Fibroblast of the aortic adventitia (primary cell): ENCODE results near the gene POSTN. TPM values are rescaled to one million over a fixed set of nuclear protein-coding genes. Genes with fewer than 3 reads are reported as not detected.

ENCODE experiments used
- DNase-seq: peaks from one replicate; pipeline ENCODE4 v3.0.0-alpha.2; 2010; ENCODE audit warnings: low read depth
- H3K4me3 ChIP-seq: 2 replicates; pipeline ENCODE4 v1.5.1; 2011; ENCODE audit warnings: low read depth, mild to moderate bottlenecking, control low read depth, low read length, moderate library complexity
- total RNA-seq: library from RNA; depleted of rRNA; stranded (reverse); fragments of >200 nt; gene quantifications from 2 replicates; pipeline ENCODE4 v1.2.3, GENCODE V29; 2012; ENCODE audit warnings: low replicate concordance
- TF ChIP-seq, protein P1 (sequence below): IDR thresholded peaks from 2 replicates; pipeline ENCODE4 v1.5.1; 2011; ENCODE audit warnings: mild to moderate bottlenecking, low read length, control low read depth, inconsistent platforms; ENCODE audit not compliant: insufficient read depth

The POSTN gene
- total RNA-seq, 1 donor, result 136 TPM

DNA sequence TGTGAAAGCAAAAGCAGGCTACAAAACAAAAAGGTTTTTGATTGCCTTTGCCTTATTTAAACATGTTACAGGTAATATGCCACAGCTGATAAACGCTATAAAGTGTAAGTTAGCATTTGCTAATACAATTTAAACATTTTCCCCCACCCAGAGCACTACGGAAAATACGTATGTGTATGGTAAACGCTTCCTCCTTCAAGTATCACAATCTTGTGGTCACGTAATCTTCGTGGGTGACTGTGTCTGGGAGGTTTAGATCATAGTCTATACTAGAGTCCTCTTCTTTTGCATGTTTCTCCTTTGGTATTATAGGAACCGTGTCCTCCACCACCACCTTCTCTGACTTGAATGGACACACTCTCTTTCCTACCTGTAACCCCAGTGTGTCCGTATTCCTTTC is 38.1 kb upstream of the POSTN start:
- DNase-seq, result no peak
- TF ChIP-seq, protein P1, sequence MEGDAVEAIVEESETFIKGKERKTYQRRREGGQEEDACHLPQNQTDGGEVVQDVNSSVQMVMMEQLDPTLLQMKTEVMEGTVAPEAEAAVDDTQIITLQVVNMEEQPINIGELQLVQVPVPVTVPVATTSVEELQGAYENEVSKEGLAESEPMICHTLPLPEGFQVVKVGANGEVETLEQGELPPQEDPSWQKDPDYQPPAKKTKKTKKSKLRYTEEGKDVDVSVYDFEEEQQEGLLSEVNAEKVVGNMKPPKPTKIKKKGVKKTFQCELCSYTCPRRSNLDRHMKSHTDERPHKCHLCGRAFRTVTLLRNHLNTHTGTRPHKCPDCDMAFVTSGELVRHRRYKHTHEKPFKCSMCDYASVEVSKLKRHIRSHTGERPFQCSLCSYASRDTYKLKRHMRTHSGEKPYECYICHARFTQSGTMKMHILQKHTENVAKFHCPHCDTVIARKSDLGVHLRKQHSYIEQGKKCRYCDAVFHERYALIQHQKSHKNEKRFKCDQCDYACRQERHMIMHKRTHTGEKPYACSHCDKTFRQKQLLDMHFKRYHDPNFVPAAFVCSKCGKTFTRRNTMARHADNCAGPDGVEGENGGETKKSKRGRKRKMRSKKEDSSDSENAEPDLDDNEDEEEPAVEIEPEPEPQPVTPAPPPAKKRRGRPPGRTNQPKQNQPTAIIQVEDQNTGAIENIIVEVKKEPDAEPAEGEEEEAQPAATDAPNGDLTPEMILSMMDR, result no peak
- H3K4me3 ChIP-seq, result no peak overlapping the region

DNA sequence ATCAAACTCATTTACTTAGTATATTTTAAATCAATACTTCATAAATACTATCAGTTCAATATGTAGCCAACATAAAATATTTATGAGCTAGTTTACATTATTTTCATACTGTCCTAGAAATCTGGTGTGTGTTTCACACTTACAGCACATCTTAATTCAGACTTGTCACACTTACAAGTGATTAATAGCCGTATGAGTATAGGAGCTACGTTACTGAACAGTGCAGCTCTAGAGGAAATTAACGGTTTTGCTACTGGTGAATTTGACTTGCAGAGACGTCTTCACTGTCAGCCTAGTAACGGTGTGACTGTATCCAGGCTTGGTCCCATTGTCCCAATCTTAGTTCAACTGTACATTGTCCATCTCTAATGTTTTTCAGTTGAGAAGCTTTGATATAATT is 33.7 kb upstream of the POSTN start:
- TF ChIP-seq, protein P1, result no peak
- H3K4me3 ChIP-seq, result no peak overlapping the region
- DNase-seq, result no peak

DNA sequence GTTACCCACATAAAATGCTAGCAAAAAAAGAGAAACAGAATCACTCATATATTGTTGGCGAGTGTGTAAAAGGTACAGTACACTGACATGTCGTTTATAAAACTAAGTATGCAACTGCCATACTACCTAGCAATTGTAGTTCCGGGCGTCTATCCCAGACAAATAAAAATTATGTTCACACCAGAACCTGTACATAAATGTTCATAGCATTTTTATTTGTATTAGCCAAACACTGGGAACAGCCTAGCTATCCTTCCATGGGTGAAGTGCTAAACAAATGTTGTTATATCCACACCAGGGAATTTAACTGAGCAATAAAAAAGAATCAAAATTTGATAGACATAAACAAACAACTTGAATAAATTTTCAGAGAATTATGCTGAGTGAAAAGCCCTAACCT is 28.9 kb upstream of the POSTN start:
- no peak for DNase-seq
- H3K4me3 ChIP-seq, result no peak overlapping the region
- TF ChIP-seq, protein P1, result no peak

DNA sequence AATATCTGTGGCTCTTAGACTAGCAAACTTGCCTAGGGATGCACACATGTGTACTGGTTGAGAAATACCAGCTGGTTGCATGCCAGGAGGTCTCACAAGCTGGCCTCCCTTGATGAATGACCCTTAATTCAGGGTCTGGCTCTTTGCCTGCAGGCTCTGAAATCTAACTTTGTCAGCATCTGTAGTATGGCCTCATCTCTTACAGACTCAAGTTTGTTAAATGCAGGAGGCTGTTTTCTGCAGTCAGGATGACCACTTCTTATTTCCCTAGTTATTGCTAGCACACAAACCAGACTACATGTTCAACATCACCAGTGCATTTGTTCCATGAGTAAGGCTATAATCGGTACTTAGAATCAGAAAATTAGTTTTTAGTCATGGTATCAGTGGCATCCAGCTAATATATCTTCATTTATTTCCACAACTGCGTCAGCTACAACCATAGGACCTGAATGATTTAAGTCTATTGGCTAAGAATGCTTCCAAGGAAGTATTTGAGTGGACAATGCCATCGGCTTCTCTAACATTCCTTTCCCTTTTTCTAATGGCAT is 23.3 kb upstream of the POSTN start:
- no peak overlapping the region for H3K4me3 ChIP-seq
- TF ChIP-seq, protein P1, result no peak
- peak; percentile 95 for DNase-seq

DNA sequence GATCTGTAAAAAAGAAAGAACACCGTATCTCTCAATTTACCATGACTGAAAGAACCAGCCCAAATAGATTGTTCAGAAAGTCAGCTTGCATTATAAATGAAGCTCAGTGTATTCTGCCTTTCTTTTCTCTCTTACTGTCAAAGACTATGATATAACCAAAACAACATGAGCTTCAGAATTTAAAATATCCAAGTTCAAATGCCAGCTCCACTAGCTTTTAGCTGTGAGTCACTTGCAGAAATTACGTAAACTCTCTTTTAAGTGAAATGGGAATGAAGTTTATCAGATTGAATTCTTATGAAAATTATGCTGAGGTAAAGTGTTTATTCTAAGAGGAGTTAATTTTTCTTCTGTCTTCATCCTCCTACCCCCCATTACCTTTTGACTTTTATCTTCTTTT is 20.0 kb upstream of the POSTN start:
- TF ChIP-seq, protein P1, result no peak
- peak; percentile 89 for DNase-seq
- H3K4me3 ChIP-seq, result no peak overlapping the region

DNA sequence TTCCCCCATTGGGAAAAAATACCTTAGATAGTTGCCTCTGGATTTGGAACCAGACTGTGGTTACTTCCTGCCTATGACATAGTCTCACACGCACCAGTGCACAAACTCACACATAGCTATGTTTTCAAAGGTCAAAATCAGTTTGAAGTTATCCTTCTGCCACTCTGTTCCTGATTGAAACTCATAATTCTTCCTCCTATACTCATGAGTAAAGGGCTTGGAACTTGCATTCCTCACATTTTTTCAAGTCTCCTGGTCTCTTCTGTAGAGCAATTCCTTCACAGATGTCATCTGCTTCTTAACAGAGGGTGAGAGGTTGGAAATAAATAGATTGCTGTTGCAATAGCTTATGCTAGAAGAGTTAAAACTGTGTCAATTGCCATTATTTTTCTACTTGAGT is 18.6 kb upstream of the POSTN start:
- TF ChIP-seq, protein P1, result no peak
- H3K4me3 ChIP-seq, result no peak overlapping the region
- peak; percentile 90 for DNase-seq

DNA sequence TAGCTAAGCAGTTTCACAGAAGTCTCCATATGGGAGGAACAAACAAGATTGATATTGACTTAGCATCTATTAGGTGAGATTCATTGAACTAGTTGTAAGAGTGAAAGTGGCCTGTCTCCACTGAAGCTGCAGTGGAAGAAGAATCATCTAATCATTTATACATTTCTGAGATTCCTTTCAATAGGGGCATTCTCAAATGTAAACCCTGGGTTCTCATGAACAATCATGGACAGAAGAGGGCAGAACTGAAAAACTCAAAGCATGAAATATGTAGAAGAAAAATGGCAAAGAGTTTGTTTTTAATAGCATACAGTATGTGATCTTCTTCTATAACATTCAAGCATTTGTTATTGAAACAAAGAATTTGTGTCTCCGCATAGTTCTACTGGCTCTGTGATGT is 17.6 kb upstream of the POSTN start:
- TF ChIP-seq, protein P1, result no peak
- no peak overlapping the region for H3K4me3 ChIP-seq
- no peak for DNase-seq
